ENCODE measurements around the gene THEM4.
"Not testable (repeated sequence)": the region's sequence is repeated elsewhere in the genome, so short reads cannot be mapped to it uniquely, and the experiment has no call there.

DNA sequence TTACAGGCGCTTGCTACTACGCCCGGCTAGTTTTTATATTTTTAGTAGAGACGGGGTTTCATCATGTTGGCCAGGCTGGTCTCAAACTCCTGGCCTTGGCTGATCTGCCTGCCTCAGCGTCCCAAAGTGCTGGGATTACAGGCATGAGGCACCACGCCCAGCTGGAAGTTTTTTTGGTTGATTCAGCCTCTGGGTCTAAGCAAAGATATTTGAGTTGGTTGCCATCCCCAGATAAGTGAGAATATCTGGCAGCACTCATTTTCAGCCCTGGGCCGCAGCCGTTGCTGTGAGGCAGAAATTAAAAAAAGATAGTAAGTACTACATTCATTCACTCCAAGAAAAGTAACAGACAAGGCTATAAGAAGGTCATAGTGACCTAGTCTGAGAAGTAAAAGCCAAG, 53.8 kb downstream of the THEM4 start:
- not testable (repeated sequence) for TF ChIP-seq MYC (IDR thresholded peaks at IDR 0.05; ENCODE audit: low read depth, low read length); POLR2A (IDR thresholded peaks at IDR 0.05; ENCODE audit: extremely low read depth, insufficient read length)
- TF ChIP-seq, protein P1, sequence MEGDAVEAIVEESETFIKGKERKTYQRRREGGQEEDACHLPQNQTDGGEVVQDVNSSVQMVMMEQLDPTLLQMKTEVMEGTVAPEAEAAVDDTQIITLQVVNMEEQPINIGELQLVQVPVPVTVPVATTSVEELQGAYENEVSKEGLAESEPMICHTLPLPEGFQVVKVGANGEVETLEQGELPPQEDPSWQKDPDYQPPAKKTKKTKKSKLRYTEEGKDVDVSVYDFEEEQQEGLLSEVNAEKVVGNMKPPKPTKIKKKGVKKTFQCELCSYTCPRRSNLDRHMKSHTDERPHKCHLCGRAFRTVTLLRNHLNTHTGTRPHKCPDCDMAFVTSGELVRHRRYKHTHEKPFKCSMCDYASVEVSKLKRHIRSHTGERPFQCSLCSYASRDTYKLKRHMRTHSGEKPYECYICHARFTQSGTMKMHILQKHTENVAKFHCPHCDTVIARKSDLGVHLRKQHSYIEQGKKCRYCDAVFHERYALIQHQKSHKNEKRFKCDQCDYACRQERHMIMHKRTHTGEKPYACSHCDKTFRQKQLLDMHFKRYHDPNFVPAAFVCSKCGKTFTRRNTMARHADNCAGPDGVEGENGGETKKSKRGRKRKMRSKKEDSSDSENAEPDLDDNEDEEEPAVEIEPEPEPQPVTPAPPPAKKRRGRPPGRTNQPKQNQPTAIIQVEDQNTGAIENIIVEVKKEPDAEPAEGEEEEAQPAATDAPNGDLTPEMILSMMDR (IDR thresholded peaks at IDR 0.05; ENCODE audit: low read depth, low read length): not testable (repeated sequence)
